KOPT-K1 (cell line): ENCODE results near the gene MIF4GD.
"Not testable (repeated sequence)": the region's sequence is repeated elsewhere in the genome, so short reads cannot be mapped to it uniquely, and the experiment has no call there.

Source experiments
- H3K27ac ChIP-seq: fragments of 200-600 bp; sonication (generic); 2 replicates; pipeline ENCODE4 v1.5.1; 2016; ENCODE audit warnings: antibody characterized with exemption, mild to moderate bottlenecking, low read depth, low read length; ENCODE audit not compliant: poor library complexity, severe bottlenecking
- H3K36me3 ChIP-seq: fragments of 200-600 bp; sonication (generic); 2 replicates; pipeline ENCODE4 v1.5.1; 2017; ENCODE audit warnings: antibody characterized with exemption, mild to moderate bottlenecking, low read length, moderate library complexity; ENCODE audit not compliant: insufficient read depth
- H3K9me3 ChIP-seq: fragments of 200-600 bp; sonication (generic); 2 replicates; pipeline ENCODE4 v1.5.1; 2017; ENCODE audit warnings: antibody characterized with exemption, low read length, mild to moderate bottlenecking; ENCODE audit not compliant: insufficient read depth, poor library complexity, severe bottlenecking

MIF4GD gene

DNA sequence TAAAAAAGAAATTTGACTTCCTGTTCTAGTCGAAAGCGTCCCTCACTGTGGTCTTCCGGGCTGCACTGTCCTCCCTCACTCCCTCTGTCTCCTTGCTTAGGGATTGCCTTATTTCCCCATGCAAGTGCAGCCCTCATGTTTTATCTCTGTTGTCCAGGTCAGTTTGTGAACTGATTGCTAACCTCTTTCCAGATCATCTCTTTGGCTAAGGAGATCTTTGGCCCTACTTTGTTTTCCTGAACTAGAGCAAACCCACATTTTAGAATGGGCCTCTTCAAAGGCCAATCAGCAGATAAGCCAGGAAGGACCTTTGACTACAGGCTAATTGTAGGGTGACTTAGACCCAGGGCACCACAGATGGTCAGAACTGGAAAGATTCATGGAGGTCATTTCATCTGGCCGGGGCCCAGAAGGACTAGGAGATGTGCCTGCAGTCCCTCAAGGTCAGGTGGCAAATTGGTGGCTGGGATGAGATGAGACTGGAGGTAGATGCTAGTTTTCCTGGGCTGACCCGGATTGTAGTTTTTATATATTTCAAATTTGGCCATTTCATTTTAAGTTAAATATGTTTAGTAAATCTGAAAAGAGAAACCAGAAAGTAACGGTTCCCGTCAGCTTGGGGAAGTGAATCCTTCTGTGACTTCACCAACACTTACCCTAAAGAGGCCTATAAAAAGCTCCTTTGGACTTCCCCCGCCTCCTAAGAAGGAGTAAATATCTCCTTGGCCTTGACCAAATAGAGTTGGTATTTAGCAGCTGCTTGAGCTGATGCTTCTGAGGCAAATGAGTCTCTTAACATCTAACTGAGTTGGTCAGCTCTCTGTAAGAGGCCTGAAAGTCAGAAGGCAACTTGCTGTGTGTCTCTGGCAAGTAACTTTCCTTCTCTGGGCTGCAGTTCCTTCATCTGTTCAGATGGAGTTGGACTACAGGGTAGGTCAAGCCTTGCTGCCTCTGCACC is 24.4 kb upstream of the MIF4GD start:
- no peak overlapping the region for H3K27ac ChIP-seq
- no peaks in the 10 kb centered on the region for H3K9me3 ChIP-seq
- no peaks in the 10 kb centered on the region for H3K36me3 ChIP-seq

DNA sequence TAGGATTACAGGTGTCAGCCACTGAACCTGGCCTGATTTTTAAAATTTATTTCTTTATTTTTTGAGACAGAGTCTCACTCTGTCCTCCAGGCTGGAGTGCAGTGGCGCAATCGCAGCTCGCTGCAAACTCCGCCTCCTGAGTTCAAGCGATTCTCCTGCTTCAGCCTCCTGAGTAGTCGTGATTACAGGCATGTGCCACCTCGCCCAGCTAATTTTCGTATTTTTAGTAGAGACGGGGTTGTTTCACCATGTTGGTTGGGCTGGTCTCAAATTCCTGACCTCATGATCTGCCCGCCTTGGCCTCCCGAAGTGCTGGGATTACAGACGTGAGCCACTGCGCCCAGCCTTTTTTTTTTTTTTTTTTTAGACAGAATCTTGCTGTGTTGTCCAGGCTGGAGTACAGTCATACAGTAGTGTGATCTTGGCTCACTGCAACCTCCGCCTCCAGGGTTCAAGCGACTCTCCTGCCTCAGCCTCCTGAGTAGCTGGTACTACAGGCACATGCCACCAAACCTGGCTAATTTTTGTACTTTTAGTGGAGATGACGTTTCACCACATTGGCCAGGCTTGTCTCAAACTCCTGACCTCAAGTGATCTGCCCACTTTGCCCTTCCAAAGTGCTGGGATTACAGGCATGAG is 21.9 kb upstream of the MIF4GD start:
- H3K27ac ChIP-seq, H3K36me3 ChIP-seq, H3K9me3 ChIP-seq: not testable (repeated sequence)

DNA sequence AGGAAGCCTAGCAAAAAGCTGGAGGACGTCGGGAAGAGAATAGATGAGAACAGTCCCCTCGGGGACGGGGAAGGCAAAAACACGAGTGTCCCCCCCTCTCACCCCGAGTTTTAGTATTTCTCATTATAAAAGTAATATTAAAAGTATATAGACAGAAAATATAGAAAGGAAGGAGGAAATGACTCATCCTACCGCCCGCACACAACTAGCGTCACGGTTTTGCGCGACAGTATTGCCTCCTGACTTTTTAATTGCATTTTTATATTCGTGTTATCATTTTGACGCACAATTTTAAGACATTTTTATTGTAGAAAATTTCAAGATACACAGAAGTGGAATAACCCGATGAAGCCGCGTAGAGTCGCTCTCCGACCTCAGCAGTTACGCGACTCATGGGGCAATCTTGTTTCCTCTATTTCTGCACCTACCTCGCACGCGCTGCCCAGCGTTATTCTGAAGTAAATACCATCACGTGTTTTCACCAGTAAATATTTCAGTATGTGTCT is 18.9 kb upstream of the MIF4GD start:
- peaks cover 19% of the 10 kb centered on the region for H3K36me3 ChIP-seq
- no peaks in the 10 kb centered on the region for H3K9me3 ChIP-seq
- H3K27ac ChIP-seq: peak overlapping the region; percentile 71

GRCh38 chr17:75289115-75289831 is 18.2 kb upstream of the MIF4GD start, which contains the start of gene SLC25A19:
Gene SLC25A19, minus strand, starts transcription at chr17:75289433. Its CDS starts 2,669 bp downstream, at chr17:75286764.
- no peaks in the 10 kb centered on the region for H3K9me3 ChIP-seq
- H3K36me3 ChIP-seq: peaks cover 26% of the 10 kb centered on the region
- peak within 1 kb of the TSS; percentile 71 for H3K27ac ChIP-seq

- no peaks in the 10 kb centered on the region for H3K9me3 ChIP-seq
- H3K36me3 ChIP-seq: peaks cover 30% of the 10 kb centered on the region
- peak overlapping the region; percentile 71 for H3K27ac ChIP-seq
Observed at GRCh38 chr17:75288770-75289114, 17.7 kb upstream of the MIF4GD start.

DNA sequence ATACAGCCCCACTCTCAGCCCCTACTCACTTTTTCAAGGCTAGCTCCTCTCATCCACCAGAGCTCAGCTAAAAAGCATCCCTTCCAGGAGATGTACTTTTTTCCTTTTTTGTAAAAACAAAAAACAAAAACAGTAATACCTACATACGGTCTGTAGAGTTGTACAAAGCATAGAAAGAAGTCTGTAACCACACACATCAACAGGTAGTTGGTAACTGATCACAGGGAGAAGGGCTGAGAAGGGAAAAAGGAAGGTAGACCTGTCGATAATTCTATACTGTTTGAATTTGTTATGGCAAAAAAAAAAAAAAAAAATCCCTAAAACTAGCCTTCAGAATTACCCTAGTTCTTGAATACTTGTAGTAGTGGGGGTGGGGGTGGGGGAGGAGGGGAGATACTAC is 17.3 kb upstream of the MIF4GD start:
- peaks cover 34% of the 10 kb centered on the region for H3K36me3 ChIP-seq
- H3K9me3 ChIP-seq: no peaks in the 10 kb centered on the region
- peak overlapping the region; percentile 71 for H3K27ac ChIP-seq

- H3K27ac ChIP-seq: no peak overlapping the region
- no peaks in the 10 kb centered on the region for H3K9me3 ChIP-seq
- peaks cover 42% of the 10 kb centered on the region for H3K36me3 ChIP-seq
Observed at GRCh38 chr17:75287221-75287620, 16.2 kb upstream of the MIF4GD start.

- H3K36me3 ChIP-seq: peaks cover 63% of the 10 kb centered on the region
- H3K27ac ChIP-seq: no peak overlapping the region
- no peaks in the 10 kb centered on the region for H3K9me3 ChIP-seq
Observed at GRCh38 chr17:75285123-75285522, 14.1 kb upstream of the MIF4GD start.

DNA sequence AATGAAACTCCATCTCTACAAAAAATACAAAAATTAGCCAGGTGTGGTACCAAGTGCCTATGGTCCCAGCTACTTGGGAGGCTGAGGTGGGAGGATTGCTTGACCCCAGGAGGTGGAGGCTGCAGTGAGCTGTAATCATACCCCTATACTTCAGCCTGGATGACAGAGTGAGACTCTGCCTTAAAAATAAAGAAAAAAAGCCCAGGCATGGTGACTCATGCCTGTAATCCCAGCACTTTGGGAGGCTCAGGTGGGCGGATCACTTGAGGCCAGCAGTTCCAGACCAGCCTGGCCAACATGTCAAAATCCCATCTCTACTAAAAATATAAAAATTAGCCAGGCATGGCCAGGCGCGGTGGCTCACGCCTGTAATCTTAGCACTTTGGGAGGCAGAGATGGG is 9.2 kb upstream of the MIF4GD start:
- H3K27ac ChIP-seq, H3K9me3 ChIP-seq: not testable (repeated sequence)
- peaks cover 84% of the 10 kb centered on the region for H3K36me3 ChIP-seq

DNA sequence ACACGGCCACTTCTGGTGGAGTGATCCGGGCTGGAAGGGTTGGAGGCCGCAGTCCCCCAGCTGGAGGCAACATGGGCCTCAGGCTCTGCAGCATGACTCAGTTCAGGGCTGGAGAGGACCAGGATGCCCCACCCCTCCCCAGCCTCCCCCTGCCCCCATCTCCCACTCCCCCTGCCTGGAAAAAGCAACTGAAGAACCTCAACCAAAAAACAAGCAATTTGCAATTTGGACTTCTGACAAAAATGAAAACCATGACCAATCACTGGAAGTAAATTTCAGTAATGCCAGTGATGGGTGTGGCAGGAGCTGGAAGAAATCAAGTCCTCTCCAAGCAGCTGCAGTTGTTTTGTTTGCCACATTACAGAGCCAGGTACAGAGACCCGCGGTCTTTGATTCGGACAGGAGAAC is 6.6 kb upstream of the MIF4GD start:
- Histone ChIP-seq H3K27ac (no peak overlapping the region), H3K36me3 (peaks cover 86% of the 10 kb centered on the region), H3K9me3 (no peaks in the 10 kb centered on the region)

GRCh38 chr17:75273977-75274708 is 3.1 kb upstream of the MIF4GD start:
- Histone ChIP-seq H3K27ac (no peak overlapping the region), H3K36me3 (peaks cover 58% of the 10 kb centered on the region), H3K9me3 (no peaks in the 10 kb centered on the region)

- H3K36me3 ChIP-seq: peaks cover 50% of the 10 kb centered on the region
- H3K27ac ChIP-seq: peak overlapping the region; percentile 96
- H3K9me3 ChIP-seq: no peaks in the 10 kb centered on the region
Observed at GRCh38 chr17:75272848-75273184, 1.8 kb upstream of the MIF4GD start.

- Histone ChIP-seq H3K27ac (peak overlapping the region; percentile 96), H3K36me3 (peaks cover 50% of the 10 kb centered on the region), H3K9me3 (no peaks in the 10 kb centered on the region)
Observed at GRCh38 chr17:75271955-75272847, 1.2 kb upstream of the MIF4GD start.
